KOPT-K1 (cell line): ENCODE measurements around the gene RPL27A.
A peak's percentile ranks its signal among the peaks of the same experiment; 100 is the strongest.

Experiments used
- H3K27ac ChIP-seq: fragments of 200-600 bp; sonication (generic); 2 replicates; pipeline ENCODE4 v1.5.1; 2016; ENCODE audit warnings: antibody characterized with exemption, mild to moderate bottlenecking, low read depth, low read length; ENCODE audit not compliant: poor library complexity, severe bottlenecking
- H3K36me3 ChIP-seq: fragments of 200-600 bp; sonication (generic); 2 replicates; pipeline ENCODE4 v1.5.1; 2017; ENCODE audit warnings: antibody characterized with exemption, mild to moderate bottlenecking, low read length, moderate library complexity; ENCODE audit not compliant: insufficient read depth
- H3K9me3 ChIP-seq: fragments of 200-600 bp; sonication (generic); 2 replicates; pipeline ENCODE4 v1.5.1; 2017; ENCODE audit warnings: antibody characterized with exemption, low read length, mild to moderate bottlenecking; ENCODE audit not compliant: insufficient read depth, poor library complexity, severe bottlenecking

Gene RPL27A

GRCh38 chr11:8685820-8686219, 3.2 kb downstream of the RPL27A start:
- Histone ChIP-seq H3K36me3 (peaks cover 75% of the 10 kb centered on the region), H3K9me3 (no peaks in the 10 kb centered on the region), H3K27ac (no peak overlapping the region)

DNA sequence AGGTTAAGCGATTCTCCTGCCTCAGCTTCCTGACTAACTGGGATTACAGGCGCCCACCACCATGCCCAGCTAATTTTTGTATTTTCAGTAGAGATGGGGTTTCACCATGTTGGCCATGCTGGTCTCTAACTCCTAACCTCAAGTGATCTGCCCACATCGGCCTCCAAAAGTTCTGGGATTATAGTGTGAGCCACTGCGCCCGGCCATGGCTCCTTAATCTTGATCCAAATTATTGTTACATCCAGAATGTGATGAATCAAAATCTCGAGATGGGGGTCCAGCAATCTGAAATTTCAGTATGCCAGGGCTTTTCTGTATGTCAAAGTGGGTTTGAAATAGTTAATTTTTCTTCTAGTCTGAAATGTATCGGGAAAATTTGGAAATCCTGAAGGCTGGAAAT, 3.7 kb downstream of the RPL27A start:
- H3K36me3 ChIP-seq = peaks cover 80% of the 10 kb centered on the region
- no peaks in the 10 kb centered on the region for H3K9me3 ChIP-seq
- no peak overlapping the region for H3K27ac ChIP-seq

- Histone ChIP-seq H3K36me3 (peaks cover 97% of the 10 kb centered on the region), H3K9me3 (no peaks in the 10 kb centered on the region), H3K27ac (peak overlapping the region; percentile 69)
Measured at GRCh38 chr11:8688414-8689362, 6.1 kb downstream of the RPL27A start.

DNA sequence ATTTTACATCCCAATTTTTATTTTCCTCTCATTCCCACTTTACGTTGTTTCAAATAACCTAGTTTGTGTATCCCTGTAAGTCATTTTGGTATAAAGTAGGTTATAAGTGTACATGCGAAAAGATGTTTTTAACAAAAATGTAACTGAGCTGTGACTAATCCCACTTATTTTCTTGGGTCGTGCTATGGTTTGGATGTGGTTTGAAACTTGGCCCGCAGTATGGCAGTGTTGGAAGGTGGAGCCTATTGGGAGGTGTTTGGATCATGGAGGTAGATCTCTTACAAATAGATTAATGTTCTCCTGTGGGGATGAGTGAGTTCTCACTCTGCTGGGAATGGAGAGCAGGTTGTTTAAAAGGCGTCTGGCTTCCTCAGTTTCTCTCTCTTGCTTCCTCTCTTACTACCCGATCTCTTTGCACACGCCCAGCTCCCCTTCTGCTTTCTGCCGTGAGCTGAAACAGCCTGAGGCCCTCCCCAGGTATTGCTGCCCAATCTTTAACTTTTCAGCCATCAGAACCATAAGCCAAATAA, 7.2 kb downstream of the RPL27A start:
- H3K9me3 ChIP-seq = no peaks in the 10 kb centered on the region
- peaks cover 96% of the 10 kb centered on the region for H3K36me3 ChIP-seq
- H3K27ac ChIP-seq = peak overlapping the region; percentile 69

DNA sequence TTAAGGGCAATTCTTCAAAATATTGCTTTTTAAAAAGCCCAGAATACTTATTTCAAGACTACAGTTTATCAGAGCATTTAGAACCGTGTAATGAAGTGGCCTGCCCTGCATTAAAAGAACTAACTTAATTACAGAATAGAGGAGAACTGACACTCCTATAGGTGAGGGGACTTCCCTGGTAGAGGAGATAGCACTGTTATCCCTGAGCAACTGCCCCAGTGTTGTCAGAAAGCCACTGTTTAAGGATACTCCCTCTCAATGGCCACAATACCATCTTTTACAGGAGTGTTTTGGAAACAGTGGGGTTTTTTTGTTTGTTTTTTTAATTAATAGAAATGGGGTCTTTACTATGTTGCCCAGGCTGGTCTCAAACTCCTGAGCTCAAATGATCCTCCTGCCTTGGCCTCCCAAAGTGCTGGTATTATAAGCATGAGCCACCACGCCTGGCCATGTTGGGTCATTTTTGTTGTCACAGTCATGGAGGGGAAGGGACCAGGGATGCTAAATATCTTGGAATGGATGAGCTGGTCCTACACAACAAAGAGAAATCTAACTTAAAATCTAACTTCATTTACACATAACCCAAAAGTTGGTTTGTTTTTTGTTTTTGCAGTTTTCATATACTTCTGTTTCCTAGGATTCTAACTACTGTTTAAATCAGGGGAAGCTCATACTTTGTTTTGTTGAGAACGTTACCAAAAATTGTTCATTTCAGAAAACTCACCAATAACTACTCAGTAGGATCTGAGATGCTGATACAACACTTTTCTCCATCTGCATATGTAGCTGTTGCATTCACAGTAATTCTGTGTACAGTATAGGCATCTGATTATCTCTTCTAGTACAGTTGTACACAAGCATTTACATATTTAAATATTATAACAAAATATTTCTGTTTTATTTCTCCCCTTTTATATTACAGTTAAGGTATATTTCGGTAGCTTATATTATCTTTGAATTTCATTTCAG, 8.1 kb downstream of the RPL27A start:
- H3K36me3 ChIP-seq = peaks cover 95% of the 10 kb centered on the region
- no peak overlapping the region for H3K27ac ChIP-seq
- H3K9me3 ChIP-seq = no peaks in the 10 kb centered on the region

DNA sequence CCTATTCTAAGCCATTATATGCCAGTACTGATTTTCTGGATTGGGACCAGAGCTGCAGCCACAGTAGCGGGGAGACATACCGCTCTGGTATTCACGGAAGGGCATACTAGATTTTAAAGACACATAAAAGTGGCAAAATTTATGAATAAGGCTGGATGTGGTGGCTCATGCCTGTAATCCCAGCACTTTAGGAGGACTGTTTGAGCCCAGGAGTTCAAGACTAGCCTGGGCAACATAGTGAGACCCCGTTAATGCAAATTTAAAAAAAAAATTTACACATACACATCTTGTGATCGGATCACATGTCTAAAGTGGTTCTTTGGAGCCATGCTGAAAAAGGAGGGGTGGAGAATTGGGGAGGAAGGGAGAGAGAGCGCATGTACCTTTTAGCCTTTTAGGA, 9.0 kb downstream of the RPL27A start:
- Histone ChIP-seq H3K36me3 (peaks cover 95% of the 10 kb centered on the region), H3K9me3 (no peaks in the 10 kb centered on the region)

DNA sequence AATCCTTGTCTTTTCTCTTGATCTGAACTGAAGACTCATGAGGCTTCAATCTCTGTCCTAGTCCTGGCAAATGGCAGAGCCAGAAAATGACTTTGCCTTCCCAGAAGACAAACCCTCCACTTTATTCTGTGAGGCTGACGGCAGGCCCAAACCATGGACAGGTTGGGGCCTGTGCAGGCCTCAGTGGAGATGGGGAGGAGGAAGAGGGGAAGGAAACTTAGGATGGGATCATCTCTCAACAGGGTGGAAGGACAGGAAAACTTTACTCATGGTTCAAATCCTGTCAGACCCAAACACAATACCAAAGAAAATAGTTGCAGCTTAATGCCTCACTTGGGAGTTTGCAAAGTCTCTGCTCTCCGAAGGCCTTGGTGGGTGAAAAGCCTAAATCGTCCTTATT, 9.8 kb downstream of the RPL27A start:
- no peaks in the 10 kb centered on the region for H3K9me3 ChIP-seq
- H3K27ac ChIP-seq = no peak overlapping the region
- H3K36me3 ChIP-seq = peaks cover 96% of the 10 kb centered on the region

More for the DNA sequence above, 9.0 kb downstream of the RPL27A start:
- no peak overlapping the region for H3K27ac ChIP-seq

- Histone ChIP-seq H3K9me3 (no peaks in the 10 kb centered on the region), H3K27ac (no peak overlapping the region), H3K36me3 (peaks cover 98% of the 10 kb centered on the region)
Measured at GRCh38 chr11:8693010-8693551, 10.5 kb downstream of the RPL27A start.

- H3K36me3 ChIP-seq = peaks cover 98% of the 10 kb centered on the region
- H3K27ac ChIP-seq = no peak overlapping the region
- no peaks in the 10 kb centered on the region for H3K9me3 ChIP-seq
Measured at GRCh38 chr11:8693555-8693954, 11.0 kb downstream of the RPL27A start.

DNA sequence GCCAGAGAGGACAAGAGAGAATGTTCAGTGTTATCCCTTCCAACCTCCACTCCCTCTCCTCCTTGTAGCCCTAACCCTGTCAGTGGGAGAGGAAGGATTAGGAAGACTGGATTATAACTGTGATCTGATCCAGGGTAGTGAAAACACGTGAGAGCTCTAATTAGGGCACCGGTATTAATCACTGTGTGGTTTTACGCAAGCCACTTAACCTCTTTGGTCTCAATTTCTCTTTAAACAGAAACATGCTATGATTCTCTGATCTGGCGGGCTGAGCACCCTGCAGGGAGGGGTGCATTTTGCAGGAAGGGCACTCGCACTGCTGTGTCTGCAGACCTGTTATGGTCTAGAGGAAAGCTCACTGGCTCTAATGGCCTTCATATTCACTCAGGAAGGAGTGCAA, 11.5 kb downstream of the RPL27A start:
- peaks cover 95% of the 10 kb centered on the region for H3K36me3 ChIP-seq
- no peak overlapping the region for H3K27ac ChIP-seq
- H3K9me3 ChIP-seq = no peaks in the 10 kb centered on the region

DNA sequence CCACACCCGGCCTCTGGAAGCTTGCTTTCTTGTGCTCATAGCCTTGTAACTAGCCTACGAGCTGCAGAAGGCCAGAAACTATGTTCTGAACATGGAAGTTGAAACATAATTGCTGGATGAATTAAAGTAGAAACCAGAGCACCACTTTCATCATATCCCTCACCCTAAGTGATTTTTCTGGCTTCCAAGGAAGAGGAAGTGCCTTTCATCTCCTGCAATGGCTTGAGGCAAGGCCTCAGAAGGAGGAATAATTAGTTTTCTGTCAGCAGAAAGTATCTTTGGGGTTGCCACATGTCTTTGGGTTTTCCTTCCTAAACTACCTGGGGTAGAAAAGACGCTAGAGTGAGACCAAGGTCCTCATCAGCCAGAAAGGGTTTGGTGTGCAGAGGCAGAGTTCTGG, 14.5 kb downstream of the RPL27A start:
- peaks cover 66% of the 10 kb centered on the region for H3K36me3 ChIP-seq
- no peaks in the 10 kb centered on the region for H3K9me3 ChIP-seq
- no peak overlapping the region for H3K27ac ChIP-seq

DNA sequence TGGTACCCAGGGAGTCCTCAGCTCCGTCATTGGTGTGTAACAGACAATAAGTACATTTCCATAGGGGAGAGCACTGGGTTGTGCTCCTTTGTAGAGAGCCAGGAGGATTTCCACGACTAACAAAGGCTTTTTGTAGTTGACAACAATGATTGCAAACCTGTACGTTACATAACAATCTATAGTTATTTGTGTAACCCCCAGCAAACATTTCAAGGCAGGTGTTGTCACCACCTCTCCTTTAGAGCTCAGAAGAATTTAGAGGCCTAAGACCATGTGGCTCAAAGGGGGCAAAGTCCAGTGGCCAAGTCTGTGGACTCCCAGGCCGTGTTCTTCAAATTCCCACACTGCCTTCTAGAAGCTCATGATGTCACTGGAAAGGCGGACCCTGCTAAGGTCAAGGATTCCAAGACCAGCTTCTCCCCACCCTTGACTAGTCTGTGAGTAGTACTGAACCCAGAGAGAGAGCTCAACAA, 15.8 kb downstream of the RPL27A start:
- Histone ChIP-seq H3K36me3 (peaks cover 52% of the 10 kb centered on the region), H3K27ac (no peak overlapping the region), H3K9me3 (no peaks in the 10 kb centered on the region)

GRCh38 chr11:8698917-8699441, 16.4 kb downstream of the RPL27A start:
- Histone ChIP-seq H3K36me3 (peaks cover 47% of the 10 kb centered on the region), H3K9me3 (no peaks in the 10 kb centered on the region), H3K27ac (no peak overlapping the region)

- no peak overlapping the region for H3K27ac ChIP-seq
- peaks cover 39% of the 10 kb centered on the region; the same call in 1 of the 2 replicates for H3K36me3 ChIP-seq
- H3K9me3 ChIP-seq = no peaks in the 10 kb centered on the region
Measured at GRCh38 chr11:8699903-8700302, 17.3 kb downstream of the RPL27A start.
